Mammary epithelial cell (primary cell): ENCODE data around the gene CASK.

Experiments
- EZH2 ChIP-seq: IDR thresholded peaks from 2 replicates; pipeline ENCODE4 v1.6.1; 2012; ENCODE audit warnings: low read length, inconsistent platforms, borderline replicate concordance
- TF ChIP-seq, protein P1 (sequence below), 2 donors: IDR thresholded peaks in 1 of 2; conservative IDR thresholded peaks in 1 of 2; 2 replicates each; pipeline ENCODE4 v1.5.1; 2011 to 2012; ENCODE audit warnings: inconsistent platforms in 2 of 2, low read length in 2 of 2, mild to moderate bottlenecking in 2 of 2, control low read depth in 1 of 2, low read depth in 1 of 2; ENCODE audit not compliant: insufficient read depth in 1 of 2; ENCODE audit errors: extremely low read depth in 1 of 2

GRCh38 chrX:41589634-41590270 is 333.6 kb downstream of the CASK start:
- TF ChIP-seq, protein P1, sequence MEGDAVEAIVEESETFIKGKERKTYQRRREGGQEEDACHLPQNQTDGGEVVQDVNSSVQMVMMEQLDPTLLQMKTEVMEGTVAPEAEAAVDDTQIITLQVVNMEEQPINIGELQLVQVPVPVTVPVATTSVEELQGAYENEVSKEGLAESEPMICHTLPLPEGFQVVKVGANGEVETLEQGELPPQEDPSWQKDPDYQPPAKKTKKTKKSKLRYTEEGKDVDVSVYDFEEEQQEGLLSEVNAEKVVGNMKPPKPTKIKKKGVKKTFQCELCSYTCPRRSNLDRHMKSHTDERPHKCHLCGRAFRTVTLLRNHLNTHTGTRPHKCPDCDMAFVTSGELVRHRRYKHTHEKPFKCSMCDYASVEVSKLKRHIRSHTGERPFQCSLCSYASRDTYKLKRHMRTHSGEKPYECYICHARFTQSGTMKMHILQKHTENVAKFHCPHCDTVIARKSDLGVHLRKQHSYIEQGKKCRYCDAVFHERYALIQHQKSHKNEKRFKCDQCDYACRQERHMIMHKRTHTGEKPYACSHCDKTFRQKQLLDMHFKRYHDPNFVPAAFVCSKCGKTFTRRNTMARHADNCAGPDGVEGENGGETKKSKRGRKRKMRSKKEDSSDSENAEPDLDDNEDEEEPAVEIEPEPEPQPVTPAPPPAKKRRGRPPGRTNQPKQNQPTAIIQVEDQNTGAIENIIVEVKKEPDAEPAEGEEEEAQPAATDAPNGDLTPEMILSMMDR (conservative IDR thresholded peaks at IDR 0.05 in 1 of 2, IDR thresholded peaks at IDR 0.05 in 1 of 2; ENCODE audit: extremely low read depth in 1 of 2, insufficient read depth in 1 of 2, low read depth in 1 of 2, low read length in 2 of 2) = no peak
- no peak for TF ChIP-seq EZH2
